SKM-1 (cell line): ENCODE data around the gene YWHAG.
"Not testable (repeated sequence)": the region's sequence is repeated elsewhere in the genome, so short reads cannot be mapped to it uniquely, and the experiment has no call there.

ENCODE experiments used
- DNase-seq: peaks from one replicate; lab custom pipeline; 2025; ENCODE audit not compliant: unreplicated experiment; lab: John Stamatoyannopoulos, UW

YWHAG gene

DNA sequence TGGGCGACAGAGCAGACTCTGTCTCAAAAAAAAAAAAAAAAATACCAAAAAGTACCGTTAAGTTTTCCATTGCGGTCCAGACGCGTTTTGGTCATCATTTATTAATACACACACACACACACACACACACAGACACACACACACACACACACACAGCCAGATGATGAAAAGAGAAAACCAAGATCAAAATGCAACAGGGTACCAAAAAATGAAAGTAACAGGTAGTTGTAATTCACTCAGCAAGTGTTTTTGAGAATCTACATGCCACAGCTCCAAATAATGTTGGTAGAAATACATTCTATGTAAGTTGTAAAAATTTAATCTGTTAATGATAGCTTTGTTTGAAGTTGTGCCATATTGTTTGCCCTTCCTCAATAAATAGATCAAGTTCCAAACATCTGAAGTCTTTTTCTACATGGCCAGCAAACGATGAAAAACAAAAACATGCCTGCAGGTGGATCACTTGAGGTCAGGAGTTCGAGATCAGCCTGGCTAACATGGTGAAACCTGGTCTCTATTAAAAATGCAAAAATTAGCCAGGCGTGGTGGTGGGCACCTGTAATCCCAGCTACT is 9.4 kb downstream of the YWHAG start:
- no peak for DNase-seq

DNA sequence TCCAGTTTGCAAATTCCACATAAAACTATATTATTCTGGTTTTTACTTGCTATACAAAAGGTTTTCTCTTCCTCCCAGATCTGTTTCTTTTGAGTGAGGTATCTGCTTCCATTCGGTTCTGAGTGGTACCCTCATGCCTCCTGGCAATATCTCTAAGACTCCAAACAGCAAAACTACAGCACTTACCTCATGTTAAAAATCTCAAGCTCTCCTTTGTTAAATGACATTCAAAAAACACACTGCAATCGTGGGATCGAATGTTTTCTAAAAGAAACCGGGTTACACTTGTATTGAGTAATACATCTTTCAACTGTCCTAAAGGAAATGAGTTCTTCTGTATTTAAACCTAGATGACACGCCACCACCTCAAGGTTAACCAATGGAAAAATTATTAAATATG is 11.1 kb downstream of the YWHAG start:
- DNase-seq: no peak

DNA sequence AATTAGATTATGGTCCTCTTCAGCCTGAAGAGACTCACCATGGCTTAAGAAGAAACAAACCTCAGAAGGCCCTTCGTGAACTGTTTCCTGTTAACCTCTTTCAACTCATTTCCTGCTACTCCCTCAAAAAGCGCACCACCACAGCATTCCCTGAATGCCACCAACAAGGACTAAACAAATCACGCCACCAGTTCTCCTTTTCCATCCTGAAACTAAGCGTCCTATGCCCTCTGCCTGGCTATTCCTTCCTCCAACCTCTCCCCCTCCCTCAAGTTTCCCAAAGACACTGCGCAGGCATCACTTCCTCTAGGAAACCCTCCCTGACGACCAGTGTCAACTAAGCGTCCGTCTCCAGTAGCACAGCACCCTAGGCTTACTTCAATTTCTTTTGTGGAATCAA is 12.0 kb downstream of the YWHAG start:
- DNase-seq: no peak

DNA sequence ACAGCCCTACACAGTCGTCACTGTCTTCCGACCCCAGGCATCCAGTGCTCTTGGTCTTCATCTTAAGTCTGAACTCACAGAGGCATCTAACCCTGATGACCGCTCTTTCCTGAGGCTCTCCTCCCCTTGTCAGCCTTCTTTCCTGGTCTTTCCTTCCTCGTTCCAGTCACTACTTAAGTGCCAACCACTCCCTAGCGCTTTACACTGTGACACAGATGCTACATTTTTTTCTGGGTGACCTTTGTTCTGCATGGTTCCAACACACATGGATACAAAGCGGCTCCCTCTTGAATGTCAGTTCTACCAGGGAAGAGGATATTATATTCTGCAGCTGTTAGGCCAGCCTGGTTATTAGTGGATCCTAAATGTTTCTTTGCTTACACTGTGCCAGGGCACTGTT is 12.7 kb downstream of the YWHAG start:
- DNase-seq: no peak

DNA sequence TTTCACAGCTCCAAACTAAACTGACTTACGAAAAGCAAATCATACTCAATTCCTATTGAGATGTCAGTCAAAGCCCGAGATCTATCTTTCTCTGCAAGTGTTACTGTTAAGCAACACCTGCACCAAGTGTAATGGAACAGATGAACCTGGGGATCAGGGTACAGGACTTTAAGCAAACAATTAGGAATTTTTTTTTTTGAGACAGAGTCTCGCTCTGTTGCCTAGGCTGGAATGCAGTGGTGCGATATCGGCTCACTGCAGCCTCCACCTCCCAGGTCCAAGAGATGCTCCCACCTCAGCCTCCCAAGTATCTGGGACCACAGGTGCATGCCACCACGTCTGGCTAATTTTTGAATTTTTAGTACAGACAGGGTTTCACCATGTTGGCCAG is 14.9 kb downstream of the YWHAG start:
- no peak for DNase-seq

DNA sequence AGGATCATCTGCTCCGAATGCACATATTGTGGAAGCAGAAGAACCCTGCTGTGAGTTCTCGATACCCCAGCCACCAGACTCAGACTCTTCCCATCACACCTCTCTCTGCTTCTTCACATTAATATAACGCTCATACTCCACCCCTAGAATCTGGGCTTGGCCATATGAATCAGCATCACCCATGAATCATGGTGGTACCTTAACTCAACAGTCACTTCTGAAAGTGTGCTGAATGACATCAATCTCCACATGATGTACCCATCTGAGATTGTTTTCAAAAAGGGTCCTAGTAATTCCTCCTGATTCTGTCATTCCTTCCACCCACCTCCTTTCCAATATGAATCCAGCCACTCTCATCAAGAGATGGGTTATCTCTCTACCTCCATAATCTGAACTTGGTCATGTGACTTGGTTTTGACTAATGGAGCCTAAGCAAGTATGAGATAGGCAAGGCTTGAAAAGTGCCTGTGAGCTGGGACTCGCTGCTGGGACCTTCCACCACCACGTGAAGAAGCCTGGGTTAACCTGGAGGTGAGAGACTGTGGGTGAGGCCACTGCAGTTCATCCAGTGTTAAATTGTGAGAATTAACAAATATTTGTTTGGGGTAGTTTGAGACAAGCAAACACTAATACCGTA is 15.4 kb downstream of the YWHAG start:
- DNase-seq: no peak

DNA sequence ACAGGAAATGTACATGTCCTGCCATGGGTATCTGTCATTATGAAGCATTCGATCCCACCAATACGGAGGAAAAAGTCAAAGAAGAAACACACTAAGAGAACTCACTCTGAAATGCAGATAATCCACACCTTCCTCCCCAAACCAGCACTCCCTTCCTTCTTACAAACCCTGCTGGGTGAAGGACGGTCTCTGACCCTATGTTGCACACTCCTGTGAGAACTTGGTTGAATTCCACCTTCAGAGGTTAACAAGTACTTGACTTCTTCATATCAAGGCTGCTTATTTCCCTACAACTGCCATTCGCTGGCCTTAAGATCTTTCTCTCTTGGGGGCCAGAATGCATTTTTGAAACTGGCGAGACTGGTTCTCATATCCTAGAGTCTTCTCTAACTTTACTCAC is 16.6 kb downstream of the YWHAG start:
- no peak for DNase-seq

DNA sequence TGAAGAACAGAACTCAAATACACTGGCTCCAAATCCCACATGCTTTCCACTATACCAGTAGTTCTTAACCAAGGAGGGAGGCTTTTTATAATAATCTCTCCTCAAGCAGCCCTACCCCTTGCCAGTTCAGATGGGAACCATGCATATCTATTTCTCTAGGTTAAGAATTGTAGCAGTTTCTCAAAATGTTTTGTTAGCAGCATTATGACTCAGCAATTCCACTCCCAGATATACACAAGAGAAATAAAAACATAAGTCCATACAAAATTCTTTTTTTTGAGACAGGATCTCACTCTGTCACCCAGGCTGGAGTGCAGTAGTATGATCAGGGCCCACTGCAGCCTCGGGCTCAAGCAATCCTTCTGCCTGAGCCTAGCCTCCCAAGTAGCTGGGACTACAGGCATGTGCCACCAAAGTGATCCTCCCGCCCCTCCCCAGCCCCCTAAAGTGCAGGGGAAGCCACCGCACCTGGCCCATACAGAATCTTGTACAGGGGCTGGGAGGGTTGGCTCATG is 18.1 kb downstream of the YWHAG start:
- no peak for DNase-seq

DNA sequence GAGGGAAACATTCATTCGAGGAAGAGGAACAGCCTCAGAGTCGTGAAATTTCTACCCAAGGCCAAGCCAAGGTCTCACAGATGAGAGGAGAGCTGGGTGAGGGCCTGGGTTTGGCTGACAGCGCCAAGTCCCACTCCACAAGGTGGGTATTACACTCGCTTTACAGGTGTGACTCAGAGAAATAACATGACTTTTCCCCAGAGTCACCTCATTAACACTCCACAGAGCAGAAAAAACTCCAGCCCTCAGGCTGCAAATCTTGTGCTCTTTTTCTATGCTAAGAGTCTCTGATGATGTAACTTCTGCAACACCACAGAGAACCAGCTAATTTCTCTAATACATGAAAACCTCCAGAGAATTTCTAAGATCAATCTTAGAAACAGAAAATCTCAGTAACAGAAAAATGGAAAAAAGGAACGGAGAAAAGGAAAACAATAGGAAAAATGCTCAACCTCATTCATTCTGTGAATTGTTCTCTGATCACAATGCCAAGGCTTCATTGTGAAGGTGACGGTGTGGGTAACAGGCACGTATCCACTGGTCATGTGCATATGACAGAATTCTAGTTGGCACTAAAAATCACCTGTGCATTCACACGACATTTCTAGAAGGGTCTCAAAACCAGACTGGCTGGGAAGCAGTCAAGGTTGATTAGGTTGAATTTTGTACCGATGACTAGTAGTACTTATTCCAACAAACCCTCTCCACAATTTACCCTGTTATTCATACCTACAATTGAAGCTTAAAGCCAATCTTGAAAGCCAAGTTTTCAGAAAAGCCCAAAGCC is 20.3 kb downstream of the YWHAG start:
- no peak for DNase-seq

DNA sequence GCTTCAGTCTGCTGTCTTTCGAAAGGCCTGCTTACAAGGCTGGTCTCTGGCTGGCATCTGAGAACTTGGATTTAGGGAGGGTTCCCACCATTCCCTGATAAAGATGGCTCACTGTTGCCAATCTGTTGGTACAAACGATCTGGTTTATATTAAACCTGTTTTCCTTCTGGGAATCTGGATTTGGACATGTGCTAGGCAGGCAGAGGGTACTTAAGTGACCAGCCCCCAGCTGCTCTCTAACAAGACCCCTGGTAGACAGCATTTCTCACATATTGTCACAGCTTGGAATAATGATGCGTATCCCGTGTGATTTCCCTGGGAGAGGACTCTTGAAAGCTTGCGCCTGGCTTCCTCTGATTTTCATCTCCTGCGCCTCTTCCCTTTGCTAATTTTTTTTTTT is 21.6 kb downstream of the YWHAG start:
- no peak for DNase-seq

DNA sequence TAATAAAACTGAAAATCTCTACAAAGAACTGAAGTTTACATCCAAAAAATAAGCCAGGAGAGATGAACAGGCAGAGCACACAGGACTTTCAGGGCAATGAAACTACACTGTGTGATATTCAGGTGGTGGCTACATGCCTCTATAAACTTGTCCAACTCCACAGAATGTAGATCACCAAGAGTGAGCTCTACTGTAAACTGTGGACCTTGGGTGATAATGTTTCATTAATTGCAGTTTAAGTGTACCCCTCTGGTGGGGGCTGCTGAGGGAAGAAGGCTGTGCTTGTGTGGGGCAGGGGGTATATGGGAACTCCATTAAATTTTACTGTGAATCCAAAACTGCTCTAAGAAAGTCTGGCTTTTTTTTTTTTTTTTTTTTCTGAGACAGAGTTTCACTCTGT is 22.7 kb downstream of the YWHAG start:
- DNase-seq: no peak

DNA sequence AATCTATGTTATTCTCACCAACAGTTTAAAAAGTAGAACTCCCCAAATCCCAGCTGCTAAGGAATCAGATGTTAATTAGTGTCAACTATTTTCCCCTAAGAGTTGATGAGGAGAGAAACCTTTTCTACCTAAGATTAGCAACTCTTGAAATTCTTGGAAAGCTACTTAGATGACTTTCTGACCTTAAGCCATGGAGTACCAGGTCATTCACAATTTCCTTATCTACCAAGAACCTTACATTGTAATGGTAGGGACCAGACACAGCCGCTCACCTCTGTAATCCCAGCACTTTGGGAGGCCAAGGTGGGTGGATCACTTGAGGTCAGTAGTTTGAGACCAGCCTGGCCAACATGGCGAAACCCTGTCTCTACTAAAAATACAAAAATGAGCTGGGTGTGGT is 23.4 kb downstream of the YWHAG start:
- not testable (repeated sequence) for DNase-seq

DNA sequence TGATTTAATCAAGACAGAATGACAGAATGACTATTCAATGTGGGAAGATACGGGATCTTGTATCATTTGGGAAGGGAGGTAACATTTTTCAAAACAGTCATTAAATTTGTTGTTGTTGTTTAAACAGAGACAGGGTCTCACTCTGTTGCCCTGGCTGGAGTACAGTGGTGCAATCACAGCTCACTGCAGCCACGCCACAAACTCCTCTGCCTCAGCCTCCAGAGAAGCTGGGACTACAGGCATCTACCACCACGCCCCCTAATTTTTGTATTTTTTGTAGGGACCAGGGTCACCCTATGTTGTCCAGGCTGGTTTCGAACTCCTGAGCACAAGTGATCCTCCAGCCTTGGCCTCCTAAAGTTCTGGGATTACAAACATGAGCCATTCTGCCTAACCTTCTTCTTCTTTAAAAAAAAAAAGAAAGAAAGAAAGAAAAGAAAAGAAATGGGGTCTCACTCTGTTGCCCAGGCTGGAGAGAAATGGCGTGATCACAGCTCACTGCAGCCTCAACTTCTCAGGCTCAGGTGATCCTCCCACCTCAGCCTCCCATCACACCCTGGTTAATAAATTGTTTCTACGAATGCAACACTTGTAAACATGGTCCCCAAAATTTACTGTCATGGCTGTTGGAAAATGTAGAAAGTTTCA is 24.3 kb downstream of the YWHAG start:
- no peak for DNase-seq

DNA sequence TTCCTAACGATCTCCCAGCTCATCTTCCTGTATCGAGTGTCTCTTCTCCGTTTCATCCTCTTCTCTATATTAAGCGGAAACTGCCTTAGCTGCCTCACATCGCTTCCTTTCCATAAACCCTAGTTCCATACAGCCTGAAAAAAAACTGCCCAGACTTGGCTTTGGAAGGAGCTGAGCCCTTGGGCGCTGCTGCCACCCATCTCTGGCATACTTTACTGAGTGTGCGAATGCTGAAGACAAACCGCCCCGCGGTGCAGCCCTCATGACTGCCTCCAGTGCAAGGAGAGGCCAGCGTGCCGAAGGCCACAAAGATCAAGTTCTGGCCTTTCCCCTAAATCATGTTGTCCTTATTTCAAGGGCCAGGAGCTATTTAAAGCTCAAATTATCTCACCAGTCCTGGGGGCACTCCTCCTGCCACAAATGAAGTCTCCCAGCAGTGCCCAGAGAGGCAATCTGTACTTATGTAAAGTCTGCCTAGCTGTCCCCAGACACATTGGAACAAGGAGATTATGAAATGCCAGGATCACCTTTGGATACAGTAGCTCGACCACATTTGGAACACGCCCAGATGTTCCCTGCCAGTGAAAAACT is 25.2 kb downstream of the YWHAG start:
- DNase-seq: no peak

DNA sequence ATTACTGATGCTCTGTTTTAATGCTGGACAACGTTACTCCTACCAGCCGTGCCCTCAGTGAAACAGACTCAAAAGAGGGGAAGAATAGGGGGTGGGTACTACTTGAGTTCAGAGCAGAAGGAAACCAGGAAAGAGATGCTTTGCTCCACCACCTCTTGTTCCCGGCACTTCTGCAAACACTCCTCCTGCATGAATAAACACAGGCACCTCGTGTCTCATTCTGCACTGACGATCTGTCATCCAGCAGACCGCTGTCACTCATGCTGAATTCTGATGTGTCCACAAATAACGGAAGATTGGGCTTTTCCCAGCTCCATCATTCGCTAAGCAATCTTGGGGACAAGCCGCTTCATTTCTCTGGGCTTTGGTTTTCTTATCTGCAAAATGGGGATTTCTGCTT is 26.7 kb downstream of the YWHAG start:
- DNase-seq: no peak

DNA sequence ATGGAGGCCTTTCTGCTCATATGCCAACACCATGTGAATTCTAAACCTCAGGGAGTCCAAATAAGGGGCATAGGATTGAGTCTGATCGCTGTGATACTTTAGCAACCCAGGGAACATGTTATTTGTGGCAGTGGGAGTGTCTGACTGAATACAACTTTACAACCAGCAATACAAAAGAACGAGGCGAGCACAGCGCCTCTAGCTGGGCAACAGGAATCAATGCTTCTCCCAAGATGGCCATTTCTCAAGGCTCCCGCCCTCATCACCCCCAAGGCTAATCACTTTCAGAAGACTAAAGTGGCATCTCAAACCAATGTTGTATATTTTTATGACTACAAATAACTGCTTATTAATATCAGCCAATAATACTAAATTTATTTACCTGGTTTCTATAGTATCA is 28.1 kb downstream of the YWHAG start:
- no peak for DNase-seq

DNA sequence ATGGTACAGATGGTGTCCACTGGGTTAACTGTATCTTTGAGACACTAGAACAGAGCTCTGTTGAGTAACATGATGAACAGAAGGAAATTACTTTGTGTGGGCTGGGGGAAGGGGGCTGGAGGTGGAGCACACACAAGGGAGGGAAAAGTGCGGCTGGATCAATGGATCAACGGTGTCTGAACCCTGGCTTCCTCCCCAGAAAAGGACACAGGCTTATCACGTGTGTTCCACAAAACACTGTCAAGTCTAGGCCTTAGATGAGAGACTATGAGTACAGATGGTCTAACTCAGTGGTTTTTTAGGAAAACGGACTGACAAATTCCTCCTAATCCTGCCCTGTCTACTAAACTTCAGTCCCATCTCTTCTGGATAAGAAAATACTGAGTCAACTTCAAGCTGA is 28.5 kb downstream of the YWHAG start:
- DNase-seq: no peak

DNA sequence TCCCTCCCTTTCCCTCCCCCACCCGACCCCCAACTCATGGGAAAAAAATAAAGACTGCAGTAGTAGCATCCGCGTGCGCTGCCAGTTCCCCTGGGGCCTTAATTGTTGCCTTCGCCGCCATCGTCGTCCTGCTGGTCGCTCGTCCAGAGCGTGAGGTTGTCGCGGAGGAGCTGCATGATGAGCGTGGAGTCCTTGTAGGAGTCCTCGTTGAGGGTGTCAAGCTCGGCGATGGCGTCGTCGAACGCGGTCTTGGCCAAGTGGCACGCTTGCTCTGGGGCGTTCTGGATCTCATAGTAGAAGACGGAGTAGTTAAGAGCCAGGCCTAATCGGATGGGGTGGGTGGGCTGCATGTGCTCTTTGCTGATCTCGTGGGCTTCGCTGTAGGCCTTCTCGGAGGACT is 29.3 kb downstream of the YWHAG start:
- DNase-seq: no peak

DNA sequence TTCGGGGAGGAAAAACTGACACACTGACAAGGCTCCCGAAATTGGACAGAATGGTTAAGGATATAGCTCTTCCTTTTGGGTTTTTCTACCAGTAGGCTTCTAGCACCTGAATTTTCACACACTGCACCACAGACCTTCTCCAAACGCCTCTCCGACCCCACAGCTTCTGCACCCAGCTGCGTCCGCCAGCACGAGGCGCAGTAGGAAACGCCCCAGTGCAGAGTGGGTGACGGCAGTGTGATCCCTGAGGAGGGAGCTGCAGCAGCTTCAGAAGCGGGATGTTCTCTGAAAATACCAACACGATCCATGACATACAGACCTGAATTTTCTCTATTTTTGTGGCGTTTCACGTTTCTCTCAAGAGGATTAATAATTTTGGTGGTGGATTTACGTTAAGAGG is 30.4 kb downstream of the YWHAG start:
- no peak for DNase-seq

DNA sequence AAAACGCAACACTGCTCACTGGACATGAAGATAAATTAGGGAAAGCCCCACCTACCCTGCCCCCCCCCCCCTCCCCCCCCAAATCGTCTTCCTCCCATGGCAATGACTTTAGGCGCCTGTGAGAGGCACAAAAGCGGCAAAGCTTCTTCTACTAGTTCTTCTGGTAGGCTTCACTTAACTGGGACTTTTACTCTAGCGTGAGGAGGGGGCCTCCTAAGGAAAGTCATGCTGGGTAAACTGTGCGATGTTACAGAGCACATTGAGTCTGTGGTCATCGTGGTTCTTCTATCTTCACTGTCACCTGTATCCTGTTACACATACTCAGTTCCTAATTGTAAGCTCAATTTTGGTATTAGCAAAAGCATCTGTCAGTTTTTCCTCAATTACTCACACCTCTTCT is 31.2 kb downstream of the YWHAG start:
- no peak for DNase-seq

DNA sequence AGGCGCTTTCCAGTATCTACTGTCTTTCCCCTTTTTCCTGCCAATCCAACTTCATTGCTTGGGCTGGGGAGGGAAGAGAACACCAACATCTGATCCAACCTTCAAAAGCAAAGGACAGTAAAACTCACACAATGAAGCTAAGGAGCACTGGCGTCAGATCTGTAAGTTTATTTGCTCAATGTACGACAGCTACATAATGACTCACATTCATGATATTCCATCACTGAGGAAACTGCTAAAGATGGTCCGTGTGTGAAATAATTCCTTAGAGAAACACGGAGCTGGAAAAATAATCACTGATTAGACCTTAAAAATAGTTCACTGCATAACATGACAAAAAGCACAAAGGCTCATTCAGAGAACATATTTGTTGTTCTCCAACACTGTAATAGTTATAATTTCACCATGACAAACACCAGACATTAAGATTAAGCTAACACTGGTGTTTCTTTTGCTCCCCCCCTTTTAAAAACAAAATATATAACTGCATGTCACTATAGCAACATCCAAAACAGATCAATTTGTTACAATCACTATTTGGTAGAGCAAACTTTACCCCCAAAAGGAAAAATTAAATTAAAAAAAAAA is 32.1 kb downstream of the YWHAG start:
- no peak for DNase-seq
